DMS153 treated with DMSO at 0.1 percent for 48 hours (cell line): ENCODE measurements around the gene HFE.
"Not testable (repeated sequence)": the region's sequence is repeated elsewhere in the genome, so short reads cannot be mapped to it uniquely, and the experiment has no call there.

Experiments used
- DNase-seq: peaks from one replicate; lab custom pipeline; 2025; ENCODE audit not compliant: unreplicated experiment; lab: John Stamatoyannopoulos, UW

The HFE gene

DNA sequence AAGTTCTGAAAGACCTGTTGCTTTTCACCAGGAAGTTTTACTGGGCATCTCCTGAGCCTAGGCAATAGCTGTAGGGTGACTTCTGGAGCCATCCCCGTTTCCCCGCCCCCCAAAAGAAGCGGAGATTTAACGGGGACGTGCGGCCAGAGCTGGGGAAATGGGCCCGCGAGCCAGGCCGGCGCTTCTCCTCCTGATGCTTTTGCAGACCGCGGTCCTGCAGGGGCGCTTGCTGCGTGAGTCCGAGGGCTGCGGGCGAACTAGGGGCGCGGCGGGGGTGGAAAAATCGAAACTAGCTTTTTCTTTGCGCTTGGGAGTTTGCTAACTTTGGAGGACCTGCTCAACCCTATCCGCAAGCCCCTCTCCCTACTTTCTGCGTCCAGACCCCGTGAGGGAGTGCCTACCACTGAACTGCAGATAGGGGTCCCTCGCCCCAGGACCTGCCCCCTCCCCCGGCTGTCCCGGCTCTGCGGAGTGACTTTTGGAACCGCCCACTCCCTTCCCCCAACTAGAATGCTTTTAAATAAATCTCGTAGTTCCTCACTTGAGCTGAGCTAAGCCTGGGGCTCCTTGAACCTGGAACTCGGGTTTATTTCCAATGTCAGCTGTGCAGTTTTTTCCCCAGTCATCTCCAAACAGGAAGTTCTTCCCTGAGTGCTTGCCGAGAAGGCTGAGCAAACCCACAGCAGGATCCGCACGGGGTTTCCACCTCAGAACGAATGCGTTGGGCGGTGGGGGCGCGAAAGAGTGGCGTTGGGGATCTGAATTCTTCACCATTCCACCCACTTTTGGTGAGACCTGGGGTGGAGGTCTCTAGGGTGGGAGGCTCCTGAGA, at the start of gene HFE:
HFE (plus strand) TSS at position 146 of the 832 bp plus-strand sequence; CDS start at position 158, 12 bp downstream.
- peak; percentile 35 for DNase-seq

GRCh38 chr6:26041946-26042345, 45.3 kb upstream of the HFE start:
- DNase-seq = no peak

DNA sequence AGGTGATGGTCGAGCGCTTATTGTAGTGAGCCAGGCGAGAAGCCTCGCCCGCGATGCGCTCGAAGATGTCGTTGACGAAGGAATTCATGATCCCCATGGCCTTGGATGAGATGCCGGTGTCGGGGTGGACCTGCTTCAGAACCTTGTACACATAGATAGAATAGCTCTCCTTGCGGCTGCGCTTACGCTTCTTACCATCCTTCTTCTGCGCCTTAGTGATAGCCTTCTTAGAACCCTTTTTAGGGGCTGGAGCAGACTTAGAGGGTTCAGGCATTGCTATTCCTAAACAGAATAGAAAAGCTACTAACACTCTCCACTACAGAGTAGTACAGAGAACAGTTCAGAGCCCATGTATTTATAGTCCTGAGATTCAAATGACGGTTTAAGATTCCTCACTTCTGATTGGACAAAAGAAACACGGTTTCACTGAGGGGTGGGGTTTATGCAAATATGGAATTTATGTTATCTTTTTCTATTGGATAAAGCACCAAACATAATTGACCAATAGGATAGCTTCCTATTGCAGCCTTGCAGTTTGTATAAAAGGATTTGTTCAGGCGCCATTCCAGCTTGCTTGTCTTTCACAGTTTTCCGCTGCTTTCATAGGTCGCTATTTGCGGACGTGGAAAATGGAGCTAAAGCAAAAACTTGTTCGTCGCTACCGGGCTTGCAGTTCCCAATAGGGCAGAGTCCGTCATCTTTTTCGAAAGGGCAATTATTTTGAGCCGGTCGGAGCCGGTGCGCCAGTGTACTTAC, 43.7 kb upstream of the HFE start:
- DNase-seq = peak; percentile 99

DNA sequence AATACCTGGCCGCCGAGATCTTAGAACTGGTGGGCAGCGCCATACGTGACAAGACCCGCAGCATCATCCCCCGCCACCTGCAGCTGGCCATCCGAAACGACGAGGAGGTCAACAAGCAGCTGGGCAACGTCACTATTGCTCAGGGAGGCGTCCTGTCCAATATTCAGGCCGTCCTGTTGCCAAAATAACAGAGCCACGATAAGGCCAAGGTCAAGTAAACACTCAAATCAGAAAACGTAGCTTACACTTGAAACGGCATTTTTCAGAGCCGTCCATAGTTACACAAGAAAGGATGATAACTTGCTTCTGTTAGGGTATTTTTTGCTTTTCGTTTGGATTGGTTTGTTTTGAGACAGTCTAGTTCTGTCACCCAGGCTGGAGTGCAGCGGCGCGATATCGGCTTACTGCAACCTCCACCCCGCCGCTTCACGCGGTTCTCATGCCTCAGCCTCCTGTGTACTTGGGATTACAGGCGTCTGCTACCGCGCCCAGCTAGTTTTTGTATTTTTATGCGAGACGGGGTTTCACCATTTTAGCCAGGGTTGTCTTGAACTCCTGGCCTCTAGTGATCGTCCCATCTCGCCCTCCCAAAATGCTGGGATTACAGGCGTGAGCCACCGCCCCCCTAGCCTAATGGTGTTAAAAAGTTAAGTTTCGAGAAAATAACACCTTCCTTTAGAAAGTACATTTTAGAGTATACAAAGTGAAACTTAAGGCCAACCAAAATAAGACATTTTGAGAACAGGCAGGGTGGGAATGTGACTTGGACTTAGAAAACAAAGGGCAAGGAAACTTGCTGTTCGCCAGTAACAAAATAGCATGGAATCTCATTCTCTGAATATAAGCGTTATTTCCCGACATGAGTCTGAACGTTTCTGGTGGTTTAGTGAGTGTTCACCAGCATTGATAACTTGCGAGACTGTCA, 42.8 kb upstream of the HFE start:
- no peak for DNase-seq

DNA sequence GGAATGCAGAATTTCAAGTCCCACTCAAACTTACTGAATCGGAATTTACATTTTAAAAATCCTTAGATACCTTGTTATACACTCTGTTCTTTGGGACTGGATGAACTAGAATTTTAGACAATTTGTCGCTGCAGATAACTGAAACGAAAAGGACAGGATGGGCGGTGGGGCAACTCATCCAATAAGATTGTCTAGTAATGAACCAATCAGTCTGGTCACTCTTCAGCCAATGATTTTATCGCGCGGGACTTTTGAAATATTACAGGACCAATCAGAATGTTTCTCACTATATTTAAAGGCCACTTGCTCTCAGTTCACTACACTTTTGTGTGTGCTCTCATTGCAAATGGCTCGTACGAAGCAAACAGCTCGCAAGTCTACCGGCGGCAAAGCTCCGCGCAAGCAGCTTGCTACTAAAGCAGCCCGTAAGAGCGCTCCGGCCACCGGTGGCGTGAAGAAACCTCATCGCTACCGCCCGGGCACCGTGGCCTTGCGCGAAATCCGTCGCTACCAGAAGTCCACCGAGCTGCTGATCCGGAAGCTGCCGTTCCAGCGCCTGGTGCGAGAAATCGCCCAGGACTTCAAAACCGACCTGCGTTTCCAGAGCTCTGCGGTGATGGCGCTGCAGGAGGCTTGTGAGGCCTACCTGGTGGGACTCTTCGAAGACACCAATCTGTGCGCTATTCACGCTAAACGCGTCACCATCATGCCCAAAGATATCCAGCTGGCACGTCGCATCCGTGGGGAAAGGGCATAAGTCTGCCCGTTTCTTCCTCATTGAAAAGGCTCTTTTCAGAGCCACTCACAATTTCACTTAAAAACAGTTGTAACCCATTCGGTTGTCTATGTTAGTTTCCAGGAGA, 41.9 kb upstream of the HFE start:
- DNase-seq = peak; percentile 93

- no peak for DNase-seq
Observed at GRCh38 chr6:26045928-26046368, 41.3 kb upstream of the HFE start.

DNA sequence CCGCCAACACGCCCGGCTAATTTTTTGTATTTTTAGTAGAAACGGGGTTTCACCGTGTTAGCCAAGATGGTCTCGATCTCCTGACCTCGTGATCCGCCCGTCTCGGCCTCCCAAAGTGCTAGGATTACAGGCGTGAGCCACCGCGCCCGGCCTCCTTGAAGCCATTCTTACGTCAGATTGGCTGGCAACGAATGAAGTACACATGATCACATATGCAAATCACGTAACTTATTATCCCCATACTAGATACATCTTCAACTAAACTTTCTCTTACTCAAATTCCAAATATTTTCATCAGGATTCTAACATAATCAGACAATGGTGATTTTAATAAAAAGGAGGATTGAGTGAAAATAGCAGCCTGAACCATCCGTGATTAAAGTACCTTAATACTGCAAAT, 39.9 kb upstream of the HFE start:
- not testable (repeated sequence) for DNase-seq

DNA sequence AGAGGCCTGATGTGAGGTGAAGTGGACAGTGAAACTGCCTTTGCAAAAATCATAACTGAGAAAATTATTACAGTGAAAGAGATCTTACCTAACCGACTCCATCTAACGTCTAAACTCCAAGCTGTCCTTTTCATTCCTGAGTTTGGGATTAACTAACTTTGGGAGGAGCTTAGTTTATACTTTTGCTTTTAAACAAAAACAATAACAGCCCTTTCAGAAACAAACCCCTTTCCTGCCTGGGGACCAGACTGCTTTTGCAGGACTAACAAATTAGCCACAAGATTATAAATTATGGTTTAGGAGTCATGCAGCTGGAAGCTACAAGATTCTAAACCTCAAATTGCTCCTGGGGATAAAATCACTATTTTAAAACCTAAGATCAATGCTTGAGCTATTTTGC, 38.6 kb upstream of the HFE start:
- DNase-seq = no peak

DNA sequence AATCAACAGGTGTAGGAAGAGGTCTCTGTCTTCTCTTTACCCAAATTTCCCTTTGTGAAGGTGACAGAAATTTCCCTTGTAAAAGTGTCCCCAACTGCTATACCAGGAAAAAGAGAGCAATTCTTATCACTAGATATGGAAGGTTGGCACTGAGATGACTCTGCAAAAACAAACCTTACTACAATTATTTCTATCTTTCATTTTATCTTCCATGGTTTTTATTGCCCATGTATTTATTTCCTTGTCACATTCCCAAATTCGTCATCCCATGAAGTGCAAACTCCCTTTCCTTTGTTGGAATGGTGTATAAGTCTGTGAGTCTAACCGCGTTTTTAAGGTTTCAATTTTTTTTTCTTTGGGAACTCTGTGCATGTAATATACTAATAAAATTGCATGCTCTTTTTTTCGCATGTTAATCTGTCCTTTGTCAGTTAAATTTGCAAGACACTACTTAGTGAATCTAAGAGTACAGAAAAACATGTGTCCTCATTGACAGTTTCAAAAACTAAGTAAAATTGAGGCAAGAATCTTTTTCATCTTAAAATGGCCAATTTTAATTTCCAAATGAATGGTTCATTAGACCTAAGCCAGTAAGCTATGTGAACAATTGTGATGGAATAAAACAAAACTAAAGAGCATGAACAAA, 35.4 kb upstream of the HFE start:
- DNase-seq = no peak

DNA sequence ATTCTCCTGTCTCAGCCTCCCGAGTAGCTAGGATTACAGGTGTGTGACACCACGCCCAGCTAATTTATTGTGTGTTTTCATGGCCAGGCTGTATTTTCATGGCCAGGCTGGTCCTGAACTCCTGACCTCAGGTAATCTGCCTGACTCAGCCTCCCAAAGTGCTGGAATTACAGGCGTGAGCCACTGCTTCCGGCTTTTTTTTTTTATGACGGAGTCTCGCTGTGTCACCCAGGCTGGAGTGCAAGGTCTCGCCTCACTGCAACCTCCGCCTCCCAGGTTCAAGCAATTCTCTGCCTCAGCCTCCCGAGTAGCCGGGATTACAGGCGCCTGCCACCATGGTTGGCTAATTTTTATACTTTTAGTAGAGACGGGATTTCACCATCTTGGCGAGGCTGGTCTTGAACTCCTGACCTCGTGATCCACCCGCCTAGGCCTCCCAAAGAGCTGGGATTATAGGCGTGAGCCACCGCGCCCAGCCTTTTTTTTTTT, 34.4 kb upstream of the HFE start:
- DNase-seq = not testable (repeated sequence)

DNA sequence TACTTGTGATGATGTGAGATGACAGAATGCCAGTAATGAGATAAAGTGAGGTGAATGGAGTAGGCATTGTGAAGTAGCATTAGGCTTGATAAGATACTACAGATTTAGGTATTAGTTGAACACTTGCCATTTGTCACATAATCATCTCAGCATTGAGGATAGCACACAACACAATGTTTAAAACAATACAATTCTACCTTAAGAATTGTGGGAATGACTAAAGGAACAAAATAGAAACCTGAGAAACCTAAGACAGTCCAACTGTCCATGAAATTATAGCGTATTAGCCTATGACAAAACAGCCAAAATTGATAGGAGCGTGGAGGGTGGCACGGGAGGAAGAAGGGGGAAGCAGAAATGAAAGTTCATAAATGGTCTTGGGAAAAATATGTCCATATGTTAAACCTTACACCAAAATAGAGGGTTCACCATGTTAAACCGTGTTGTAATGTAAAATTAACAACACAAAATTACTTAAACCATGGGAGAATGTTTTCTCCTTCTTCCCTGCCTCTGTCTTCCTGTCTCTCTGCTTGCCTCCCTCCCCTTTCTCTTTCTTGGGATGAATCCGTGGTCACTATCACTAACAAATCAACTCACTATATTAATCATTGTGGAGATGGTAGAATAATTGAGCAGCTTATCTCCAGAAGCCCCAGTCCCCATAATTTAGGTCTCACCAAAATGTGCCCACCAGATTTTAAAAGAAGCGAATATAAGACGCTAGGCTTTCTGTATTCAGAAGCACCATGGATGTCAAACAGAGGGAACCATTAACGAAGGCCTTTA, 33.0 kb upstream of the HFE start:
- DNase-seq = no peak

- peak; percentile 79 for DNase-seq
Observed at GRCh38 chr6:26054781-26055718, 32.2 kb upstream of the HFE start.

GRCh38 chr6:26055719-26056582, 31.3 kb upstream of the HFE start:
- DNase-seq = peak; percentile 80

GRCh38 chr6:26056583-26057350, 30.5 kb upstream of the HFE start:
- peak; percentile 16 for DNase-seq

DNA sequence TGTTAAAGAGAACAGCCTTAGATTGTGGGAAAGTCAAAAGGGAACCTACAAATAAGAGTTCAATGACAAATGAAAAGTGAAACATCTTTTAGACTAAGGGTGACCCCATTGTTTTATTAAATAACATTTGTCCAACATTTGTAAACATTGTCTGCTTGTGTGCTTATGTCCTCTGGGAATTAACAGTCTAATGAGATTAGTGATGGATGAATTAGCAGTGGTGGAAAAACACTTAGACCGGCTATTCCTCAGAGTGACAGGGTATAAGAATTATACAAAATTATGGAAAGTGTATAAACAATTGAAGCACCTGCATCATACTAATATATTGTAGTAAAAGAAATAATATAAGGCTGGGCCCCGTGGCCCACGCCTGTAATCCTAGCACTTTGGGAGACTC, 29.3 kb upstream of the HFE start:
- no peak for DNase-seq

DNA sequence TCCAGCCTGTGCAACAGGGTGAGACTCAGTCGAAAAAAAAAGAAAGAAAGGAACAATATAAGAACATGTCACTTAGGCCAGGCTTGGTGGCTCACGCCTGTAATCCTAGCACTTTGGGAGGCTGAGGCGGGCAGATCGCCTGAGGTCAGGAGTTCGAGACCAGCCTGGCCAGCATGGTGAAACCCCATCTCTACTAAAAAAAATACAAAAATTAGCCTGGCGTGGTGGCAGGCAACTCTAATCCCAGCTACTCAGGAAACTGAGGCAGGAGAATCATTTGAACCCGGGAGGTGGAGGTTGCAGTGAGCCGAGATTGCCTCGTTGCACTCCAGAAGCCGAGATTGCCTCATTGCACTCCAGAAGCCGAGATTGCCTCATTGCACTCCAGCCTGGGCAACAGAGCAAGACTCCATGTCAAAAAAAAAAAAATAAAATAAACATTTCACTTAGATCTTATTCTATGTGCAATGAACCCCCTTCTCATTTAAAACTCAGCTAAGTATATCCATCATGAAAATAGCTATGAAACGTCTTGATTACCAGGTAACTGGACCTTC, 28.7 kb upstream of the HFE start:
- DNase-seq = not testable (repeated sequence)
